H9 (cell line): ENCODE results near the gene SAV1. TPM values are rescaled to one million over a fixed set of nuclear protein-coding genes. Genes with fewer than 3 reads are reported as not detected.
"Not testable (repeated sequence)": the region's sequence is repeated elsewhere in the genome, so short reads cannot be mapped to it uniquely, and the experiment has no call there.

Experiments
- DNase-seq: peaks from one replicate; pipeline ENCODE4 v3.0.0-alpha.2; 2017
- H2AFZ ChIP-seq: one replicate; pipeline ENCODE4 v1.6.1; 2013; ENCODE audit warnings: mild to moderate bottlenecking, low read length, control low read depth, moderate library complexity
- H2AK5ac ChIP-seq: 2 replicates; pipeline ENCODE4 v1.6.1; 2013; ENCODE audit warnings: low read length, control low read depth, mixed read lengths; ENCODE audit not compliant: insufficient read length
- H2BK120ac ChIP-seq: one replicate; pipeline ENCODE4 v1.6.1; 2013; ENCODE audit warnings: low read depth, mild to moderate bottlenecking, low read length, control low read depth, inconsistent platforms; ENCODE audit not compliant: poor library complexity, severe bottlenecking
- H2BK12ac ChIP-seq: 2 replicates; pipeline ENCODE4 v1.6.1; 2013; ENCODE audit warnings: low read length, control low read depth, mixed read lengths, low read depth; ENCODE audit not compliant: insufficient read length
- H2BK15ac ChIP-seq: 2 replicates; pipeline ENCODE4 v1.6.1; 2013; ENCODE audit warnings: low read depth, low read length, control low read depth
- H2BK20ac ChIP-seq: one replicate; pipeline ENCODE4 v1.6.1; 2013; ENCODE audit warnings: low read depth, mild to moderate bottlenecking, low read length, control low read depth, inconsistent platforms; ENCODE audit not compliant: poor library complexity, severe bottlenecking
- H2BK5ac ChIP-seq: 2 replicates; pipeline ENCODE4 v1.6.1; 2013; ENCODE audit warnings: low read length, control low read depth, mixed read lengths; ENCODE audit not compliant: insufficient read length
- H3K14ac ChIP-seq: 2 replicates; pipeline ENCODE4 v1.6.1; 2013; ENCODE audit warnings: low read length, control low read depth; ENCODE audit not compliant: insufficient read depth
- H3K18ac ChIP-seq: 2 replicates; pipeline ENCODE4 v1.6.1; 2013; ENCODE audit warnings: low read depth, mild to moderate bottlenecking, mixed read lengths, low read length, control low read depth; ENCODE audit not compliant: insufficient read length
- H3K23ac ChIP-seq: 2 replicates; pipeline ENCODE4 v1.6.1; 2013; ENCODE audit warnings: low read length, control low read depth, mixed read lengths, low read depth; ENCODE audit not compliant: insufficient read length
- H3K23me2 ChIP-seq: 2 replicates; pipeline ENCODE4 v1.6.1; 2013; ENCODE audit warnings: low read depth, mild to moderate bottlenecking, mixed read lengths, low read length, control low read depth; ENCODE audit not compliant: insufficient read length, poor library complexity, severe bottlenecking
- H3K27ac ChIP-seq: 2 replicates; pipeline ENCODE4 v1.5.1; 2013; ENCODE audit warnings: low read length, control low read depth, mixed read lengths, low read depth; ENCODE audit not compliant: insufficient read length
- H3K27me3 ChIP-seq: 2 replicates; pipeline ENCODE4 v1.6.1; 2013; ENCODE audit warnings: low read length, control low read depth, inconsistent platforms; ENCODE audit not compliant: insufficient read depth
- H3K4ac ChIP-seq: 2 replicates; pipeline ENCODE4 v1.6.1; 2013; ENCODE audit warnings: low read depth, mild to moderate bottlenecking, control low read depth, inconsistent platforms, low read length, moderate library complexity
- H3K4me1 ChIP-seq: 2 replicates; pipeline ENCODE4 v1.6.1; 2013; ENCODE audit warnings: low read length, control low read depth, inconsistent platforms; ENCODE audit not compliant: insufficient read depth
- H3K4me2 ChIP-seq: 2 replicates; pipeline ENCODE4 v1.6.1; 2013; ENCODE audit warnings: low read length, control low read depth, mixed read lengths; ENCODE audit not compliant: insufficient read length, insufficient read depth
- H3K56ac ChIP-seq: 2 replicates; pipeline ENCODE4 v1.6.1; 2013; ENCODE audit warnings: low read depth, mild to moderate bottlenecking, mixed read lengths, low read length, control low read depth; ENCODE audit not compliant: insufficient read length
- H3K79me1 ChIP-seq: 2 replicates; pipeline ENCODE4 v1.6.1; 2013; ENCODE audit warnings: low read depth, mild to moderate bottlenecking, moderate library complexity, low read length, control low read depth, inconsistent platforms; ENCODE audit not compliant: insufficient read depth, poor library complexity, severe bottlenecking
- H3K79me2 ChIP-seq: 2 replicates; pipeline ENCODE4 v1.6.1; 2013; ENCODE audit warnings: low read length, control low read depth, inconsistent platforms; ENCODE audit not compliant: insufficient read depth
- H3K9ac ChIP-seq: 2 replicates; pipeline ENCODE4 v1.6.1; 2013; ENCODE audit warnings: low read length, control low read depth, mixed read lengths; ENCODE audit not compliant: insufficient read length; ENCODE audit errors: extremely low read depth
- H3K9me3 ChIP-seq: one replicate; pipeline ENCODE4 v1.6.1; 2013; ENCODE audit warnings: low read depth, low read length, inconsistent platforms; ENCODE audit not compliant: control insufficient read depth
- H3T11ph ChIP-seq: one replicate; pipeline ENCODE4 v1.6.1; 2013; ENCODE audit warnings: mild to moderate bottlenecking, low read length, control low read depth, inconsistent platforms
- H4K20me1 ChIP-seq: one replicate; pipeline ENCODE4 v1.6.1; 2013; ENCODE audit not compliant: control insufficient read depth, insufficient read length, insufficient read depth
- H4K5ac ChIP-seq: 2 replicates; pipeline ENCODE4 v1.6.1; 2013; ENCODE audit warnings: low read depth, mild to moderate bottlenecking, mixed read lengths, low read length, control low read depth; ENCODE audit not compliant: insufficient read length
- H4K8ac ChIP-seq: replicated peaks from 2 replicates; pipeline ENCODE4 v1.6.1; 2013; ENCODE audit warnings: low read length, control low read depth, mixed read lengths, low read depth; ENCODE audit not compliant: insufficient read length
- H4K91ac ChIP-seq: 2 replicates; pipeline ENCODE4 v1.6.1; 2013; ENCODE audit warnings: low read depth, mild to moderate bottlenecking, moderate library complexity, mixed read lengths, low read length, control low read depth; ENCODE audit not compliant: insufficient read length
- H3K27ac Mint-ChIP-seq, 3 experiments: 2 replicates in 2 of 3; 3 replicates in 1 of 3; pipeline ENCODE4 v1.8.0; 2020 to 2021; ENCODE audit warnings: mixed read lengths in 3 of 3, mild to moderate bottlenecking in 1 of 3, moderate library complexity in 1 of 3
- H3K27me3 Mint-ChIP-seq: 2 replicates; pipeline ENCODE4 v1.8.0; 2021; ENCODE audit warnings: low read depth, mild to moderate bottlenecking, moderate library complexity, mixed read lengths
- H3K36me3 Mint-ChIP-seq, 3 experiments: 2 replicates in 2 of 3; 3 replicates in 1 of 3; pipeline ENCODE4 v1.8.0; 2020 to 2021; ENCODE audit warnings: low read depth in 3 of 3, mixed read lengths in 3 of 3; ENCODE audit not compliant: insufficient read depth in 1 of 3
- H3K4me1 Mint-ChIP-seq, 2 experiments: 2 replicates each; pipeline ENCODE4 v1.8.0; 2020; ENCODE audit warnings: mixed read lengths in 2 of 2
- H3K4me3 Mint-ChIP-seq, 2 experiments: 2 replicates in 1 of 2; 3 replicates in 1 of 2; pipeline ENCODE4 v1.8.0; 2020 to 2021; ENCODE audit warnings: mild to moderate bottlenecking in 2 of 2, mixed read lengths in 2 of 2, moderate library complexity in 1 of 2
- H3K9me3 Mint-ChIP-seq, 2 experiments: 2 replicates in 1 of 2; 3 replicates in 1 of 2; pipeline ENCODE4 v1.8.0; 2020; ENCODE audit warnings: mild to moderate bottlenecking in 2 of 2, mixed read lengths in 2 of 2, moderate library complexity in 1 of 2
- CTCF ChIP-seq: fragments of 200-600 bp; sonication (generic); conservative IDR thresholded peaks from 3 replicates; pipeline ENCODE4 v1.8.0; 2021; ENCODE audit warnings: antibody characterized with exemption, mild to moderate bottlenecking
- WGBS: extraction: QIAGEN DNeasy Blood & Tissue Kit; methylation state at CpG from one replicate; pipeline ENCODE4 v1.1.7; 2013; ENCODE audit warnings: missing lambda C conversion rate, low lambda C conversion rate, mixed read lengths; ENCODE audit not compliant: insufficient read length; ENCODE audit errors: extremely low coverage; 5-methylcytosine and 5-hydroxymethylcytosine counted together
- total RNA-seq: library from RNA; stranded (reverse); gene quantifications from 2 replicates; pipeline ENCODE4 v1.2.1, GENCODE V29; 2021

Gene SAV1
- total RNA-seq, 1 experiment from 2014 or later: 57.3 TPM

- Histone ChIP-seq H3K4ac (no peak overlapping the region), H3K4me2 (peak overlapping the region; percentile 77), H2BK120ac (no peak overlapping the region), H3T11ph (no peak overlapping the region), H3K18ac (no peak overlapping the region), H3K23me2 (no peaks in the 10 kb centered on the region), H3K14ac (no peak overlapping the region), H3K27me3 (no peaks in the 10 kb centered on the region), H3K4me1 (peaks cover 9% of the 10 kb centered on the region), H3K56ac (no peak overlapping the region), H4K8ac (no peak overlapping the region), H2AK5ac (no peak overlapping the region), H4K20me1 (no peaks in the 10 kb centered on the region), H3K79me1 (no peaks in the 10 kb centered on the region), H3K27ac (peak overlapping the region; percentile 91), H2AFZ (no peak overlapping the region), H2BK20ac (no peak overlapping the region), H2BK12ac (no peak overlapping the region), H2BK5ac (no peak overlapping the region), H3K9ac (peak overlapping the region; percentile 48), H2BK15ac (no peak overlapping the region), H3K9me3 (no peaks in the 10 kb centered on the region), H4K91ac (no peak overlapping the region), H3K79me2 (peaks cover 12% of the 10 kb centered on the region; the same call in 1 of the 2 replicates), H4K5ac (no peak overlapping the region), H3K23ac (no peak overlapping the region)
- H3K9me3 Mint-ChIP-seq: no peaks in the 10 kb centered on the region; a peak in 1 of 5 replicates
- DNase-seq: peak; percentile 53
- no peak for TF ChIP-seq CTCF
- H3K4me3 Mint-ChIP-seq: no peak overlapping the region; a peak in 1 of 5 replicates
- H3K27ac Mint-ChIP-seq: peak overlapping the region; percentile 96 to 98 (median 97)
- peaks cover 24 to 26% (median 25%) of the 10 kb centered on the region in 3 experiments for H3K36me3 Mint-ChIP-seq
- no peaks in the 10 kb centered on the region for H3K27me3 Mint-ChIP-seq
- WGBS: no CpG with 5 or more reads among the region's 20 CpGs
- H3K4me1 Mint-ChIP-seq: peaks cover 12 to 21% of the 10 kb centered on the region in 2 experiments
Observed at GRCh38 chr14:50666772-50667683, 1.1 kb downstream of the SAV1 start.

- H3K23ac ChIP-seq, DNase-seq, H3K27ac Mint-ChIP-seq, H3K14ac ChIP-seq, H2BK20ac ChIP-seq, H3K4ac ChIP-seq, H3K18ac ChIP-seq, H4K8ac ChIP-seq, H3K27ac ChIP-seq, H3T11ph ChIP-seq, H2BK5ac ChIP-seq, H4K91ac ChIP-seq, H2AFZ ChIP-seq, H2BK12ac ChIP-seq, H2BK120ac ChIP-seq, H3K4me1 ChIP-seq, H3K56ac ChIP-seq, H2AK5ac ChIP-seq, H4K5ac ChIP-seq, H3K79me1 ChIP-seq, H2BK15ac ChIP-seq, H3K4me2 ChIP-seq, H3K9ac ChIP-seq, H3K9me3 ChIP-seq, H4K20me1 ChIP-seq, H3K23me2 ChIP-seq, H3K27me3 ChIP-seq, H3K9me3 Mint-ChIP-seq, H3K27me3 Mint-ChIP-seq: not testable (repeated sequence)
- H3K79me2 ChIP-seq: peaks cover 12% of the 10 kb centered on the region; the same call in 1 of the 2 replicates
- Mint-ChIP-seq H3K4me1 (peaks cover 12 to 21% of the 10 kb centered on the region in 2 experiments), H3K4me3 (peak overlapping the region; percentile 8 to 39; a peak in 3 of 5 replicates), H3K36me3 (peaks cover 39 to 42% (median 42%) of the 10 kb centered on the region in 3 experiments)
- WGBS: no CpG with 5 or more reads among the region's 5 CpGs
Observed at GRCh38 chr14:50665300-50665699, 2.8 kb downstream of the SAV1 start.
